ENCODE results near the gene RNF224. TPM values are rescaled to one million over a fixed set of nuclear protein-coding genes. Genes with fewer than 3 reads are reported as not detected.

Gene RNF224
- total and polyA plus RNA-seq, 2 experiments from 2014 or later: 0.63 TPM; not detected in 1

- ATAC-seq (no peak), DNase-seq (ENCODE audit: low spot score) (no peak)
- no peaks in the 10 kb centered on the region; the same call in 2 of the 3 replicates for H3K9me3 Mint-ChIP-seq
- peaks cover 24% of the 10 kb centered on the region for H3K79me2 ChIP-seq (replicated peaks; ENCODE audit: insufficient read depth)
- no peak overlapping the region for H3K27ac Mint-ChIP-seq
- peaks cover 9% of the 10 kb centered on the region for H3K36me3 ChIP-seq (ENCODE audit: insufficient read depth)
- H3K9me2 ChIP-seq (ENCODE audit: insufficient read depth): no peaks in the 10 kb centered on the region
- TF ChIP-seq JUNB (IDR thresholded peaks at IDR 0.05; ENCODE audit: unreplicated experiment) (no peak), CREB1 (CRISPR knock-in tag; IDR thresholded peaks at IDR 0.05; ENCODE audit: low read depth) (no peak), STAT1 (IDR thresholded peaks at IDR 0.05; ENCODE audit: unreplicated experiment) (no peak), REST (IDR thresholded peaks at IDR 0.05; ENCODE audit: unreplicated experiment) (no peak), ETS1 (IDR thresholded peaks at IDR 0.05) (no peak), NANOG (IDR thresholded peaks at IDR 0.05; ENCODE audit: borderline replicate concordance) (no peak), EZH2phosphoT487 (IDR thresholded peaks at IDR 0.05; ENCODE audit: unreplicated experiment) (no peak), POLR2AphosphoS5 (IDR thresholded peaks at IDR 0.05; ENCODE audit: low read depth) (no peak), EZH2 (IDR thresholded peaks at IDR 0.05; ENCODE audit: low read depth, unreplicated experiment) (no peak), ZNF114 (CRISPR knock-in tag; IDR thresholded peaks at IDR 0.05) (no peak), CTCF (conservative IDR thresholded peaks at IDR 0.05; ENCODE audit: low read depth in 2 of 2) (no peak)
- no peak overlapping the region for H2AFZ ChIP-seq
- H3K4me3 ChIP-seq: peak overlapping the region; percentile 96; the same call in 1 of the 2 replicates
- H3K27me3 Mint-ChIP-seq (ENCODE audit: insufficient read depth, low read depth, poor library complexity): peaks cover 20% of the 10 kb centered on the region
- H3K4me1 ChIP-seq (ENCODE audit: insufficient read depth): peaks cover 13% of the 10 kb centered on the region; the same call in 1 of the 2 replicates
- H3K36me3 Mint-ChIP-seq (ENCODE audit: low read depth): peaks cover 19% of the 10 kb centered on the region
- peak overlapping the region; percentile 89 for H3K4me3 Mint-ChIP-seq
- H3F3A ChIP-seq (replicated peaks; ENCODE audit: low read depth): peaks cover 16% of the 10 kb centered on the region
- peaks cover 4% of the 10 kb centered on the region; the same call in 1 of the 2 replicates for H3K27me3 ChIP-seq (ENCODE audit: insufficient read depth)
- H3K4me2 ChIP-seq: peak overlapping the region; percentile 94; the same call in 1 of the 2 replicates
- H3K4me1 Mint-ChIP-seq: peaks cover 9% of the 10 kb centered on the region
- no peaks in the 10 kb centered on the region; the same call in 1 of the 2 replicates for H4K20me1 ChIP-seq (replicated peaks; ENCODE audit: insufficient read depth)
- H3K27ac ChIP-seq (ENCODE audit: low read depth): no peak overlapping the region
These were observed 29.6 kb downstream of the RNF224 start for GRCh38 chr9:137256856-137257255.
